Parathyroid adenoma (tissue), 2 donors: ENCODE measurements around the gene MFAP2.

ENCODE experiments used
- H2AFZ ChIP-seq: fragments of 300-600 bp; sonication (generic); one replicate; pipeline ENCODE4 v1.7.0; 2017; ENCODE audit warnings: antibody characterized with exemption, mild to moderate bottlenecking
- H3K27ac ChIP-seq: fragments of 300-600 bp; sonication (generic); one replicate; pipeline ENCODE4 v1.7.0; 2017
- H3K27me3 ChIP-seq: fragments of 300-600 bp; sonication (generic); one replicate; pipeline ENCODE4 v1.7.0; 2017; ENCODE audit warnings: low read length; ENCODE audit not compliant: control insufficient read depth, insufficient read depth
- H3K36me3 ChIP-seq: fragments of 300-600 bp; sonication (generic); one replicate; pipeline ENCODE4 v1.7.0; 2017; ENCODE audit warnings: low read length; ENCODE audit not compliant: control insufficient read depth, insufficient read depth
- H3K4me1 ChIP-seq: fragments of 300-600 bp; sonication (generic); one replicate; pipeline ENCODE4 v1.7.0; 2017; ENCODE audit warnings: control low read depth
- H3K4me2 ChIP-seq: fragments of 300-600 bp; sonication (generic); one replicate; pipeline ENCODE4 v1.7.0; 2017; ENCODE audit warnings: low read length
- H3K4me3 ChIP-seq: fragments of 300-600 bp; sonication (generic); one replicate; pipeline ENCODE4 v1.7.0; 2017; ENCODE audit warnings: low read depth, low read length
- H3K79me2 ChIP-seq: fragments of 300-600 bp; sonication (generic); one replicate; pipeline ENCODE4 v1.7.0; 2017; ENCODE audit warnings: control low read depth
- H3K9ac ChIP-seq: fragments of 300-600 bp; sonication (generic); one replicate; pipeline ENCODE4 v1.7.0; 2017; ENCODE audit warnings: mild to moderate bottlenecking
- H3K9me3 ChIP-seq: fragments of 300-600 bp; sonication (generic); one replicate; pipeline ENCODE4 v1.7.0; 2017; ENCODE audit warnings: low read length; ENCODE audit not compliant: control insufficient read depth
- TF ChIP-seq, protein P1 (sequence below): fragments of 300-600 bp; sonication (generic); IDR thresholded peaks from one replicate; pipeline ENCODE4 v1.7.0; 2017; ENCODE audit warnings: antibody characterized with exemption, mild to moderate bottlenecking
- donor health status: primary hyperparathyroidism.

Gene MFAP2

DNA sequence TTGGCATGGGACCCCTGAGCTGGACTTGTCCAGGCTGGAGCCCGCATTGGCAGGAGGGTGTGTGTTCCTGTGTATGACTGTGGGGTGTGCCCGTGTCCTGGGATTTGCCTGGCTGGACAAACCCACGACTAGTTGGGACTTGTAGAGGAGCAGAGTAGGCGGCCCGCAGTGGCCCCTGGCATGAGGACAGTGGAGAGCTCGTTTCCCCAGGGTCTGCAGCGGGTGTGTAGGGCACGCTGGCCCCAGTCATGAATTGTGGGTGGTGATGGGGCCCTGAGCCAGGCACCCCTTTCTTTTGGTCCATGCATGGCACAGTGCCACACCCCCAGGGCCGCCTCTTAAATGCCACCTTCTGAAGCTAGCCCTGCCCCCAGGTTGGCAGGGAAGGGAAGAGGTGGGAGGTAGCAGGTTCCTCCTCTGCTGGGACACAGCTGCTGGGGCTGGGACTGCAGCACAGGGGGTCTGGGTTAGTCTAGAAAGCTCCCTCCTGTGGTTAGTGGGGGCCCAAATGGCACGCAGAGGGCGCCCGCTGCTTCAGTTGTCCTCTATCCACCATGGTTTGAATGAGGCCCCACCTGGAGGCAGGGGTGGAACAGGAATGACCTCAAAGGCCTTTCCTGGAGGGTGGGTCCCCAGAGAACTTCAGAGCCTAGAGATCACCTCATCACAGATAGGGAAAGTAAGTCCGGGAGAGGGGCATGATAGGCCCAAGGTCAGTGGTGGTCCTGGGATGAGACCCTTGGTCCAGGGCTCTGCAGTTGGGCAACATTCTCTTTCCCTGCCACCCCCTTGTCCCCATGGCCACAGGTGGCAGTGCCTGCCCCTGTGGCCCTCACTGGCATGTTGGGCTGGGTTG is 54.6 kb downstream of the MFAP2 start:
- Histone ChIP-seq H3K9me3 (no peaks in the 10 kb centered on the region), H3K27me3 (no peaks in the 10 kb centered on the region), H3K79me2 (no peaks in the 10 kb centered on the region), H3K4me2 (no peak overlapping the region), H3K36me3 (no peaks in the 10 kb centered on the region), H3K4me3 (no peak overlapping the region), H3K4me1 (no peaks in the 10 kb centered on the region), H3K27ac (no peak overlapping the region), H3K9ac (no peak overlapping the region), H2AFZ (no peak overlapping the region)
- TF ChIP-seq, protein P1, sequence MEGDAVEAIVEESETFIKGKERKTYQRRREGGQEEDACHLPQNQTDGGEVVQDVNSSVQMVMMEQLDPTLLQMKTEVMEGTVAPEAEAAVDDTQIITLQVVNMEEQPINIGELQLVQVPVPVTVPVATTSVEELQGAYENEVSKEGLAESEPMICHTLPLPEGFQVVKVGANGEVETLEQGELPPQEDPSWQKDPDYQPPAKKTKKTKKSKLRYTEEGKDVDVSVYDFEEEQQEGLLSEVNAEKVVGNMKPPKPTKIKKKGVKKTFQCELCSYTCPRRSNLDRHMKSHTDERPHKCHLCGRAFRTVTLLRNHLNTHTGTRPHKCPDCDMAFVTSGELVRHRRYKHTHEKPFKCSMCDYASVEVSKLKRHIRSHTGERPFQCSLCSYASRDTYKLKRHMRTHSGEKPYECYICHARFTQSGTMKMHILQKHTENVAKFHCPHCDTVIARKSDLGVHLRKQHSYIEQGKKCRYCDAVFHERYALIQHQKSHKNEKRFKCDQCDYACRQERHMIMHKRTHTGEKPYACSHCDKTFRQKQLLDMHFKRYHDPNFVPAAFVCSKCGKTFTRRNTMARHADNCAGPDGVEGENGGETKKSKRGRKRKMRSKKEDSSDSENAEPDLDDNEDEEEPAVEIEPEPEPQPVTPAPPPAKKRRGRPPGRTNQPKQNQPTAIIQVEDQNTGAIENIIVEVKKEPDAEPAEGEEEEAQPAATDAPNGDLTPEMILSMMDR = no peak

DNA sequence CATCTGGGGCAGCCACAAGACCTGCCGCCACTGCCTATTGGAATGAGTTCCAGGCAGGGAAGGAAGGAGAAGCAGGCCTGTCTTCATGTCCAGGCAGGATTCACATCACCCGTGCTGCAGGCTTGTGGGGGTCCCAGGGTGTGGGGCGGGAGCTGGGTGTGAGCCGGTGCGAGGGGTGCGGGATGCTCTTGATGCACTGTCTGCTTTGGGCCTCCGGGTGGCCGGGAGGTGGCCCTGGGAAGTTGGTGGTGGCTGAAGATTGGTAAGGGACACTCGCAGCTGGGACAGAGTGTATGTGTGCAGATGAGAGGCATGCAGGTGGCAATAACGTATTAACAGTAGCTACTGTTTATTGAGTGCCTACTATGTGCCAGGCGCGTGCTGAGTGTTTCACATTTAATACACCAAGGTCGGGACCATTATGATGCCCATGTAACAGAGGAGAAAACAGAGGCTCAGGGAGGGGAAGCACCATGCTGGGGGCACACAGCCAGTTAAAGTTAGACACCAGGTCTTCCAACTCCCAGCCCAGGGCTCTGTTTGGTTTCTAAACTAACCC is 55.4 kb downstream of the MFAP2 start:
- TF ChIP-seq, protein P1 = no peak
- H3K9me3 ChIP-seq = no peaks in the 10 kb centered on the region
- H3K4me3 ChIP-seq = no peak overlapping the region
- H3K79me2 ChIP-seq = no peaks in the 10 kb centered on the region
- H3K9ac ChIP-seq = no peak overlapping the region
- H3K27ac ChIP-seq = no peak overlapping the region
- H3K27me3 ChIP-seq = no peaks in the 10 kb centered on the region
- no peak overlapping the region for H2AFZ ChIP-seq
- no peaks in the 10 kb centered on the region for H3K4me1 ChIP-seq
- no peaks in the 10 kb centered on the region for H3K36me3 ChIP-seq
- no peak overlapping the region for H3K4me2 ChIP-seq
